GM18868 (cell line): ENCODE data around the gene DTYMK.
"Not testable (repeated sequence)": the region's sequence is repeated elsewhere in the genome, so short reads cannot be mapped to it uniquely, and the experiment has no call there.

Experiments used
- ATAC-seq: cut with Tn5 transposase; IDR thresholded peaks from one replicate; pipeline ENCODE4 v1.9.1; 2021; ENCODE audit warnings: mild to moderate bottlenecking, moderate library complexity; ENCODE audit not compliant: unreplicated experiment

The DTYMK gene

DNA sequence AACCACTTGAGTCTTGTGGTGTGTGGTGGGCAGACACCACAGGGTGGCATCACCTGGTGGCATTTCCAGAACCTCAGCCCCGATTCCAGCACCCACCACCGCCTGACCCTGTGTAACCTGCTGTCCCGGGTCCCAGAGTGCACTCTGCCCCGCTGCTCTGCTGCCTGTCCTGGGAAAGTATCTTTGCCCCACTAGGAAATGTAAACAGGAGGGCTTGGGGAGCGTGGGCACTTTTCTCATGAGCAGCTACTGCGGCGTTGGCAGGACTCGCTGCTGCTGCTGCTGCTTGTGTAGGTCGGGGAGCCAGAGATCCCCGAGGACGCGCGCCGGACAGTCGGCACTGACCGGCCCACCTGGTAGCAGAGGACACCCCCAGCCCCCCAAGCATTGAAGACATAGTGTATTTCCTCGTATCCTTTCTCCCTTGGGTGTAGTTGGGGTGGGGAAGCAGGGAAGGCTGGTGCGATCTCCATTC, 13.4 kb downstream of the DTYMK start:
- ATAC-seq: no peak

DNA sequence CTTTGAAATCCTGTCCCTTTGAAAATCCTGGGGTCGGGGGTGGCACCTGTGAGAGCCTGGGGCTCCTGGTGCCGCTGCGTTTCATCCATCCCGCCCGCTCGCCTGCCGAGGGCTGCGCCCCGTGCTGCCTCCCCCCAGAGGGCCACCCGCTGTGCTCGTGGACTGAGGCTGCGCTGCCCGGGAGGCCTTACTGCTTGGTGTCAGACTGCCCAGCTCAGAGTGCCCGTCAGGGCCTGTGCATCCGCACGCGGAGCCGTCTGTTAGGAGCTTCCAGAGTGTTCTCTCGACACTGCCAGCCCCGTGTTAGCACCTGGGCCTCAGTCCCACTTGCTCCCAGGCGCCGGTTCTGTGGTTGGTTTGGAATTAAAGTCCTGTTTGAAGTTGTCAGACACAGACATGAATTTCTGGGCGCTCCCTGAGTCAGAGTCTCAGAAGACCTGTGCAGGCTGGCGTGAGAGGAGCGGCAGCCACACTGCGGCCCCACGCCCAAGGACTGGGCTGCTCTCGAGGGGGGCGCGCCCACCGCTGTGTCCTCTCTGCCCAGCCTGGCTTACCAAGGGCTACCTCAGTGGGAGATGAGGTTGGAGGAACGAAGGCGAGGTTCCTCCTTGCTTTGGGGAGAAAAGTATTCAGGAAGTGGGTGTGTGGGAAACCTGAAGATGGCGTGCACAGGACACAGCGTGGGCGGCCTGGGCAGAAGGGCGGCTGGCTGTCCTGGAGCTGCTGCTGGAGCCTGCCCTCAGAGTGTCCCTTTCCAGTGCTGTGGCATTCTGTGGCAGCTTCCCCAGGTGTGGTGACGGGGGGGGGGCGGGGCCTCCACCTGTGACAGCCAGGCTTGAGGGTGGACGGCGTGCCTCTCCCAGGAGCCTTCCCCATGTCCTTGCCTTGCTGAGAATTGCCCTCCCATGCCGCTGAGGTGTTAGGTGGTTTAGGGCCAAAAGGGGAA, 14.1 kb downstream of the DTYMK start:
- ATAC-seq: no peak

DNA sequence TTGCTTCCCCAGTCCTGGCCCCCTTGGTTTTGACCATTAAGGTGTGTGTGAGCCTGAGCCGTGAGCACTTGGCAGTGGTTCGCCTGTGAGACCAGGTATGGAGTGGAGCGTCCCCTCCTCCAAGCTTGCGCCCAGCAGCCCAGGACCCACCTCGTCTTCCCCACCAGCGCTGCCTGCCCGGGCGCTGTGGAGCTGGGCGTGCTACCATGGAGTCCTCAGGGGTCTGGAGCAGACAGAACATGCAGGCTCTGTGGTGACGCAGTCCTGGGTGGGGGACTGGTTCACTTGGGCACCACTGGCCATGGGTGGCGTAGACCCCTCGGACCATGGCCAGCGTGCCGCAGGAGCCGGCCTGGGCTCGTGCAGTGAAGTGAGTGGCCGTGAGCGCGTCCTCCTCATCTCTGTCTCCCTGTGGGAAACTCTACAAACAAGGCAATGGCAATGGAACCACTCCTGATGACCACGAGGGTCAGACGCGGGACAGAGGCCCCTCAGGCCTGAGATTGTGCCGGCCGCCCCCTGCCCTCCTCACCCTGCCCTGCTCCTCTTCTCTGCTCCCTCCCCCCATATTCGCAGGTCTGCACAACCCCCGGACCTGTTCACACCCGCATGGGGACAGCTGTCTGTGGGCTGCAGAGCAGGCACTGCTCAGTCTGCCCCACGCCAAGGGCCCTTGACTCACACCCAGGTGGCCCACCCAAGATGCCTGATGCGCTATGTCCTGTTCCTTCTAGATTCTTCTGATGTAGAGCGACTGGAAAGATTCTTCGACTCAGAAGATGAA, 15.0 kb downstream of the DTYMK start:
- no peak for ATAC-seq

DNA sequence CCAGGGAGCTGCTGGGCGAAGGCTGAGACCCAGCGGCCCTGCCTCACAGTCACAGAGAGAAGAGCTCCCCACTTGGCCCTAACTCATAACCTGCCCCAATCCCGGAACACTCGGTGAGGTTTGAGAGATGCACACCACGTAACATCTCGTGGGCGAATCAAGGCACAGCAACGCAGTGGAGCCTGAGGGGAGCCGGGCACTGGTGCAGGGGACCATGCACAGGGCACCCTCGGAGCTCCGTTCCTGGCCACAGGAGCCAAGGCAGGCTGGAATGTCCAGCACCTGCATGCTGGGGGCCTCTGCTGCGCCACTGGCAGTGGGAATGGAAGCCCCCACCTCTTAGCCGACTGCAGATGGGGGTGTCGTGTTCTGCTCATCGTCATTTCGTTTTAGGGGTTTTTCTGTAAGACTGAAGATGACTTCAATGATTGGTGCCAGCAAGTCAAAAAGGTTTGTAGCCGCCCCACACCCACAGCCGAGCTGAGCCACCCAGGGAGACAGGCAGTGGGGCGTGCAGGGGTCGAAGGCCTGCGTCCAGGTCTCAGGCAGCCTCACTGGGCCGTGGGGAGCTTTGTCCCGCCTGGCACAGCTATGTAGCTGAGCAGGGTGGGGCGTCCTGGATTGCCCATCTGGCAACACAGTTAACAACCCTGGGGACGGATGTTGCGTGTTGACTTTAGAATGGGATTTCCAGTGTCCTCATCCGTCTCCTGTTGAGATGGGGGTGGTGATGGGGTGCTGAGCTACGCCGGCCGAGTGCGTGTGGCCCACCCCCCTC, 16.1 kb downstream of the DTYMK start:
- no peak for ATAC-seq

DNA sequence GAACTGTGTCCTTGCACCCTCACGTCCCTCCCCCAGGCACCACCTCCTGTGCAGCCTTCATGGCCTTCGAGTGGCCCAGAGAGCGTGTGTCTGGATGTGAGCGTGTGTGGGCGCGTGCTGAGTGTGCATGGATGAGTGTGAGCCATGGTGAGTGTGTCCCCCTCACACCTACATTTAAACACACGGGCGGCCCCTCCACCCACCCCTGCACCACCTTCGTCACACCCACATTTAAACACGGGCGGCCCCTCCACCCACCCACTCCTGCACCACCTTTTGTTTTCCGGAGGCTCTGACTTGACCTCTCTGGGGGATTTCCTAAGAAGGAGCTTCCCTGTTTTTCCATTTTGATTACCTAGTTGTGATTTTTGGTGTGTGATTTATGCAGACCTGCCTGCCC, 17.8 kb downstream of the DTYMK start:
- no peak for ATAC-seq

DNA sequence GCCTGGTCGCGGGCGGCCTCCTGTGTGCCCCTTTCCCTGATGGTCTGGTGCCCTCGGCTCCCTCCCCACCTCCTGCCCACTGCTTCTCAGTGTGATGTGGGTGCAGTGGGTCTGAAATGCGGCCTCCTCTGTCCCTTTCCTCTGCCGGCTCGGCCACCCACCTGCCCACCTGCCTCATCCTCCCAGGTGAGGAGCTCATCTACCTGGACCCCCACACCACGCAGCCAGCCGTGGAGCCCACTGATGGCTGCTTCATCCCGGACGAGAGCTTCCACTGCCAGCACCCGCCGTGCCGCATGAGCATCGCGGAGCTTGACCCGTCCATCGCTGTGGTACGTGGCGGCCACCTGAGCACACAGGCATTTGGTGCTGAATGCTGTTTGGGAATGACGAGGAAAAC, 18.3 kb downstream of the DTYMK start:
- no peak for ATAC-seq

DNA sequence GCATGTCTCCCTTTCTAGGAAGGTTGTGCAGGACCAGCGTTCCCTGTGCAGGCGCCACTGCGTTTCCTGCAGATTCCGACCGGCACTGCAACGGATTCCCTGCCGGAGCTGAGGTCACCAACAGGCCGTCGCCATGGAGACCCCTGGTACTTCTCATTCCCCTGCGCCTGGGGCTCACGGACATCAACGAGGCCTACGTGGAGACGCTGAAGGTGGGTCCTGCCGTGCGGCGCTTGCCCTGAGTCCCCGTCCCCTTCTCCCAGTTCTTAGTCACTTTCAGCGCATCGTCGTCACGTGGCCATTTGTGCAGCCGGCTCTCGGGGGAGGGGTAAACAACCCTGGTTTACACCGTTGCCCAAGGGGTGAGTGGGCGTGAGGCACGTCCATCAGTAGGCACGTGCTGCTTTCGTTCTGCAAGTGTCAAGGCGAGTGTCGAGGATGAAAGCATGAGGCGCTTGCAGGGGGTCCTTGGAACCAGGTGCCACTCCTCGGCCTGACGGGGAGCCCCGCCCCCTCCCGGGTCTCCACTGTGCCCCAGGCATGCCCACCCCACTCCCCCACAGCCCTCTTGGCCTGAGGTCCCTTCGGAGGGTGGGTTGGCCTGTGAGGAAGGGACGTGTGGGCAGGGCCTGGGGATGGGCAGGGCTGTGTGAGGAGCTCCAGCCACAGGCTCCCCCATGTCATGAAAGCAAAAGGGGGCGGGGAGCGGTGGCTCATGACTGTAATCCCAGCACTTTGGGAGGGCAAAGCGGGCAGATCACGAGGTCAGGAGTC, 19.8 kb downstream of the DTYMK start:
- ATAC-seq: no peak

DNA sequence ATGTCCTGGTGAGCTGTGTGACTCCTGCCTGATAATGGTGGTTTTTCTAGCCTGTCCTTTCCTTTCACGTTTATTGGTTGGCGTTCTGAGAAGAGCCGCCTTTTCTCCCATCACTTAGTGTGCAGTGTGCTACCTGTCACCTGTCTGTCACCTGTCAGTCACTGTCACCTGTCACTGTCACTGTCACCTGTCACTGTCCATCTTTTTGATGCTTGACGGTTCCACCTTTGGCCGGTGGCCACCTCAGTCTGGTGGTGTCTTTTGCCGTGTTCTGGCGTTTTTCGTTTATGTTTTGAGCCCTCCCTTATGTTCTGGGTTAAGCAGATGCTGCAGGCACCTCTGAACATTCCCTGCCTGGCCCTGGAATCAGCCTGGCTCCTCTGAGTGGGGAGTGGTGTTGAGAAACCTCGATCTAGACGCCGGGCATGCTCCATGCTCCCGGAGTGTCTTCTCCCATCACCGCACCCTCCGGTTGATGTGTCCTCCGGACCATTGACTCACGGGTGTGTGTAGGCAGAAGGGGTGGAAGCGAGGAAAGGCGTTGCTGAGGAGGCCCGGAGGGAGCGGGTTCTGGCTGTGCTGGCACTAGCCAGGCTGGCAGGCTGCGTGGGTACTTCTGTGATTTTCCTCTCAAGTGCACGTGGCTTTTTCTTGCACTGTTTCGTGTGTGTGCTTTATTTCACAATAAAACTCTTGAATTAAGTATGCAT, 20.7 kb downstream of the DTYMK start:
- ATAC-seq: no peak

DNA sequence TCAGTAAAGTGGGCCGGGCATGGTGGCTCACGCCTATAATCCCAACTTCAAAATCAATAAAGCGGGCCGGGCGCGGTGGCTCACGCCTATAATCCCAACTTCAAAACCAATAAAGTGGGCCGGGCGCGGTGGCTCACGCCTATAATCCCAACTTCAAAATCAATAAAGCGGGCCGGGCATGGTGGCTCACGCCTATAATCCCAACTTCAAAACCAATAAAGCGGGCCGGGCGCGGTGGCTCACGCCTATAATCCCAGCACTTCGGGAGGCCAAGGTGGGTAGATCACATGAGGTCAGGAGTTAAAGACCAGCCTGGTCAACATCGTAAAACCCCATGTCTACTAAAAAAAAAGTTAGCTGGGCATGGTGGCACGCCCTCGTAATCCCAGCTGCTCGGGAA, 23.9 kb downstream of the DTYMK start:
- not testable (repeated sequence) for ATAC-seq

DNA sequence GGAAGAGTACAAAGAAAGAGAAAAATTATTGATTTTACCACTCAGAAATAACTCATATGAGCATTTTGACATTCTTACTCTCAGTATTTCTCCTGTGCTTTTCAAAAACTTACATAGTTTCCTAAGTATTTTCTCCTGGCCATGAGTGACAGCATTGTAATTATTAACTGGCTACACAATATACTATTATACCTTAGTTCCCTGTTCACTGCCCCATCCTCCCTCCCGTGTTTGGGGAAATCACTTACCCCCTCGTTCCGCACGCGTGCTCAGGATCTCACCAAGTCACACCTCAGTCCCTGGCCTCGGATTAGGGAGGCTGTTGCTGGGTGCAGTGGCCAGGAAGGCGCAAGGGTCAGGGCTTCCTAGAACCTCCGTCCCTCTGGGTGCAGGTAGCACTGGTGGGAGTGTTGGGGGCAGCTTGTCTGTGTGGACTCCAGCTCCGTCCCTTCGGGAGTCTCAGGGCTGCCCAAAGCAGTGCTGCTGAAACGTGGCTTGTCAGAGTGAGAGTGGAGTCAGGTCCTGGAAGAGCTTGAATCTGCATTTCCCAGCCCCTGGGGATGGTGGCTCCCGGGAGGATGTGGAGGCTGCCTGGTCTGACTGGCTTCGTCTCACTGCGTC, 25.9 kb downstream of the DTYMK start:
- no peak for ATAC-seq

DNA sequence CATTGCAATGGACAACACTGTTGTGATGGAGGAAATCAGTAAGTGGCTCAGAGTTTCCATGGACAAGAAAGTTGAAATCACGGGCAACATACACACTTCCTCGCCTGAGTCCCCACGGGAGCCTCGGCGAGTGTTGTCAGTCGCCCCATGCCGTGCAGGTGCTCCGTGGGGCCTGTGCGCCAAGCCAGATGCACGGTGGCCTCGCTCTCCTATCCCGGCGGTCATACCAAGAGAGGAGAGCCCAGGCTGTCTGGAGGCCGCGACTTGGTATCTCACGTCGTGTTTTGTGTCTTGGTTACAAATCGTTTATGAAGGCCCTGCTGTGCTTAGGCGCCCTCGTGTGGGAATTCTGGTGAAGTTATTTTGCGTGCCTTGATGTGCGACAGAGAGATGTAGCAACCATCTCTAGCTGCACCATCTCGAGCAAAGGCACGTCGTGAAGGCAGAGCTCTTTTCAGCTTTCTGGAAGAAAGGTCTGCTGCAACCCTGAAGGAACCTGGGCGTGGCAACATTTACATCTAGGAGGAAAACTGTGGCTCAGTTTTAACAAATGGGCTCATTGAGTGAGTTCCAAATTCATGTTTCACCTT, 27.4 kb downstream of the DTYMK start:
- ATAC-seq: no peak

DNA sequence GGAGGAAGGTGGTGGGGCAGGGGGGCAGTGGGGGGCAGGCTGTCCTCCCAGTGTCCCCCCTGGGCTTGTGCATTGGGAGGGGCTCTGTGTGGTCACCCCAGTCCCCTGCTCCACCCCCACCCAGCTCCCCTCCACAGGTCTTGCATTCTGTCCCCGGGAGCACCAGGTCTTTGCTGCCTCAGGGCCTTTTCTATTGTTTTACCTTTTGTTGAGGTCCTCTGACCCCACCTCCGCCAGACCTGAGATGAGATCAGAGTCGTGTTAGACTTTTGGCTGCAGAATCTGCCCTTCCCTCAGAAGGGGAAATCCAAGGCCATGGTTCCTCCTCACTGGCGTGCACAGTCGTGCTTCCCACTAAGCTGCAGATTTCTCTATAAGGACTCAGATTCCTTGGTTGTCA, 28.3 kb downstream of the DTYMK start:
- ATAC-seq: no peak

DNA sequence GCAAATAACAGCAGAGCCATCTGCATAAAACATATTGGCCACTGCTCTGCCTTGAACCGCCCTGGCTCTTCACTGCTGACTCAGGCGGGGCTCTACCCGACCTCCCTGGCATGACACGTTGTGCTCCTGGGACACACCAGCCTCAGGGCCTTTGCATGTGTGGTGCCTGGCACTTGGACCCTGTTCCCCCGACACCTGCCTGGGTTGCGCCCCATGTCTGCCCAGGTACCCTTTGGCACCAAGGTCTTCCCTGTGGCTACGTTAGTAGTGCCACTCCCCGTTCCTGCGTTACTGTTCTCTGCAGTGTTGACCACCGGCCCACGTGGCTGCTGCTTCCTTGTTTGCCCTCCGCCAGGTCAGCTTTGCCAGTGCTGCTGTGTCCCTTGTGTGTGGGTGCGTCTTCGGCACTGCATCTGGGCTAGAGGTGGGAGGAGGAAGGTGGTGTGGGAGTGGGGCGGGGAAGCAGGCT, 28.8 kb downstream of the DTYMK start:
- no peak for ATAC-seq

DNA sequence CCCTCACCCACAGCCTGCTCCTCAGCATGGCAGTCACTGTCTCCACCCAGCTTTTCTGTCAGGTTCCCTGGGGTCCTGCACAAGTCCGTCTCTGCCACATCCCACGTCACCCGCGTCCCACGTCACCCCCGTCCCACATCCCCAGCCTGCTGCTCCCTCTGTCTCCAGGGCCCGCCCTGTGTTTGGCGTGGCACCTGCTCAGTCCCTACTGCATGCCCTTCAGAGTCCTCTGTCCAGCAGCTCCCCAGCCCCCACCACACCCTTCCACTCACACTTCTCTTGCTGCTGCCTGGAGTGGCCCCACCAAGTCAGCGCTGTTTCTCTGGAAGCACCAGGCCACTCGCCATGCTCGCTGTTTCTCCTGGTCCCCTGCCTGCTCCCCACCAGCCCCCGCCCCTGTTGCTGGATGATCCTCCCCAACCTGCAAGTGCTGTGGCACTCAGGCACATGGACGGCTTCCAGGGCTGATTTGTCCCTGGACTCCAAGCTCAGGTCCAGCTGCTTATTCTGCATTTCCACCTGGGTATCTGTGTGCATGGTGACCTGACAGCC, 30.3 kb downstream of the DTYMK start:
- no peak for ATAC-seq

DNA sequence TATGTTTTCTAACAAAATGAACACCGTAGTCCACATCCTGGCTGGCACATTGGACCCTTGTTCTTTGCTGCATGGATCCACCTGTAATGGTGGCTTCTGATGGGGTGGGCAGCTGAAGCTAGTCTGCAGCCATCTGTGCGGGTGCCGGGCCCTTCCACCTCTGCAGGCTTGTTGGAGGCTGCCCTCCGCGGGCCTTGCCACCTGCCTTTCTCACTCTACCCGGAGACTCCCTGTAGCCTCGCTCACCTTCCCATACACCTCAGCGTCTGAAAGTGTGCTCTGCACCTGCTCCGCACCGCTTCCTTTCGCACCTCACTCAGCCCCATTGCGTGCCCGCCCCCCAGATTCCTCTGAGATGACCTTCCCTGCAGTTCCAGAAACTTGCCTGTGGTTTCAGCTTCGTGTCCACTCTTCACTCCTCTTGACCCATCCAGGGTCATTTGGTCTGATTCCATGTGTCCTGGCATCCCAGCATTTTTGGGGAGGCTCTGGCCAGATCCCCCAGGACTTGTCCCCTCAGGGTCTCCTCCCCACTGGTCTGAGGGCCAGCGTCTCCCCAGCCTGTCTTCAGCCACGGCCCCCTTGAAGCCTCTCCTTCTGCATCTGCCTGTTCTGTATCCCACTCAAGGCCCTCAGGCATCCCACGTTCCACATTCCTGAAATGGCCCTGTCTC, 31.0 kb downstream of the DTYMK start:
- no peak for ATAC-seq

DNA sequence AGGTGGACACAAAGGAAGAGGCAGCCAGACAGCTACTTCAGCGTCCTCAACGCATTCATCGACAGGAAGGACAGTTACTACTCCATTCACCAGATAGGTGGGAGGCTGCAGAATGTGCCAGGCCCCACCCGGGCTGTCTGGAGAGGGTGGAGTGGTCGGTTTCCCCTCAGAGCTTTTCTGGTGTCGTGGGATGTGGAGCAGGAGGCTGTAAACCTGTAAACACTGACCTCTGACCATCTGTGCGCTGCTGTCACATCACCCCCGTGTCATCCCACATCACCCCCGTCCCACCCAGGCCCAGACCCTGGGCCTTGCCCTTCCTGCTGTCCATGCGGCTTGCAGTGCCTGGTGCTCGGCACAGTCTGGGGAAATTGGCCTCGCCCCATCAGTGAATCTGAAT, 32.1 kb downstream of the DTYMK start:
- ATAC-seq: no peak

DNA sequence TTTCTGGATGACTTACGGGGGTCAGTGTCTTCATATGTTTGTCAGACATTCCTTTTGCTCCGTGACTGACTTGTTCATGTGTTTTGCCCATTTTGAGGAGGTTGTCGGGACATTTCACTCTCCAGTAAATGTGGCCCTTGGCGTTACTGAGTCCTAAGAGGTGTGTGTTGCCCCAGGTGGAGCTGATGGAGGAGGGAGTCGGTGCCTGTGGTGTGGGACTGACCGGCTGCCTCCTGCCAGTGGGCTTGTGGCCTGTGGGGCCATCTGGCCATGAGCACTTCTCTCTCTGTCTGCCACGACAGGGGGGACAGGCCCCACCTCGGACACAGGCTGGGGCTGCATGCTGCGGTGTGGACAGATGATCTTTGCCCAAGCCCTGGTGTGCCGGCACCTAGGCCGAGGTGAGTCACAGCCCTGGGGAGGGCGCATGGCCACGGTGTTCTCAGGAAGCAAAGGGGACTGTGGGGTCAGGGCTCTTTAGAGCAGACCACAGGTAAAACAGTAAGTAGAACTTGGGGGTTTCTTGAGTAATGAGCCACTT, 33.3 kb downstream of the DTYMK start:
- no peak for ATAC-seq

DNA sequence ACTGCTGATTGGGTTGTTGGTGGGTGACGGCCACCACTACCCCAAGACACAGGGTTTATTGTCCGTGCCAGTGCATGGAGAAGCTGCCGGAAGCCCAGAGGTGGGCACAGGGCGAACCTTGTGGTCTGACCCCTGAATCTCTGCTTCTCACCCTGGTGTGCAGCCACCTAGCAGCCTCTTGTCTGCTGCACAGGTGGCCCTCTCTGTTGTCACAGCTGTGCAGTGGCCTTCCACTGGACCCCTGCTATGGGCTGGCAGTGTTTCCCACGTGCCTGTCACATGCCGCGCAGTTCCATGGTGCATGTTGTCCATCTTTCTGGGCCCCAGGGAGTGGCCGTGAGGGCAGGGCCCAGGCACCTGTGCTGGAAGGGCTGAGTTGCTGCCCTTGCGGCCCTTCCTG, 33.9 kb downstream of the DTYMK start:
- no peak for ATAC-seq
